Tibial nerve (tissue), 3 donors: ENCODE measurements around the gene PGK1.

Experiments
- POLR2A ChIP-seq, 2 donors: fragments of 450-650 bp; IDR thresholded peaks; one replicate each; pipeline ENCODE4 v1.6.1; 2017; ENCODE audit warnings: antibody characterized with exemption in 2 of 2, mild to moderate bottlenecking in 2 of 2, moderate library complexity in 2 of 2
- TF ChIP-seq, protein P1 (sequence below), 5 experiments: fragments of 200-600 bp in 3 of 5; fragments of 450-650 bp in 2 of 5; sonication (generic) in 3 of 5; IDR thresholded peaks; one replicate each; pipeline ENCODE4 v1.5.1; 2016 to 2019; ENCODE audit warnings: antibody characterized with exemption in 5 of 5, mild to moderate bottlenecking in 3 of 5, moderate library complexity in 2 of 5

DNA sequence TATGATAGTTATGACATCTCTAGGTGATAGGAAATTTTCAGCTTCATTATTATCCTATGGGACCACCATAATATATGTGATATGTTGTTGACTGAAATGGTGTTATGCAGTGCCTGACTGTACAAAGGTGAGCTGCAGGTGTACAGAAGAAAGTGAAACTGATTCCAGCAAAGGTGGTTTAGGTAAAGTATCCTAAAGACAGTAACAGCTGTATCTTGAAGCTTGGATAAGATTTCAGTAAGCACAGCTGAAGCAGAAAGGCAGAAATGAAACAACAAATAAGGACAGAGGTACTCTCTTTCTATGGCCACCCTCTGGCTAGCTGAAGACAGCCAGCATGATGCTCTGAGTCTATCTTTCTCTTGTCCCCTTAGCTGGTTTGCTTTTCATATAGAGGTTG lies 30.0 kb upstream of the PGK1 start:
- TF ChIP-seq, protein P1, sequence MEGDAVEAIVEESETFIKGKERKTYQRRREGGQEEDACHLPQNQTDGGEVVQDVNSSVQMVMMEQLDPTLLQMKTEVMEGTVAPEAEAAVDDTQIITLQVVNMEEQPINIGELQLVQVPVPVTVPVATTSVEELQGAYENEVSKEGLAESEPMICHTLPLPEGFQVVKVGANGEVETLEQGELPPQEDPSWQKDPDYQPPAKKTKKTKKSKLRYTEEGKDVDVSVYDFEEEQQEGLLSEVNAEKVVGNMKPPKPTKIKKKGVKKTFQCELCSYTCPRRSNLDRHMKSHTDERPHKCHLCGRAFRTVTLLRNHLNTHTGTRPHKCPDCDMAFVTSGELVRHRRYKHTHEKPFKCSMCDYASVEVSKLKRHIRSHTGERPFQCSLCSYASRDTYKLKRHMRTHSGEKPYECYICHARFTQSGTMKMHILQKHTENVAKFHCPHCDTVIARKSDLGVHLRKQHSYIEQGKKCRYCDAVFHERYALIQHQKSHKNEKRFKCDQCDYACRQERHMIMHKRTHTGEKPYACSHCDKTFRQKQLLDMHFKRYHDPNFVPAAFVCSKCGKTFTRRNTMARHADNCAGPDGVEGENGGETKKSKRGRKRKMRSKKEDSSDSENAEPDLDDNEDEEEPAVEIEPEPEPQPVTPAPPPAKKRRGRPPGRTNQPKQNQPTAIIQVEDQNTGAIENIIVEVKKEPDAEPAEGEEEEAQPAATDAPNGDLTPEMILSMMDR (IDR thresholded peaks at IDR 0.05): no peak
- TF ChIP-seq POLR2A (IDR thresholded peaks at IDR 0.05): no peak
